ENCODE measurements around the gene SLC25A1.
"Not testable (repeated sequence)": the region's sequence is repeated elsewhere in the genome, so short reads cannot be mapped to it uniquely, and the experiment has no call there.

SLC25A1 gene

DNA sequence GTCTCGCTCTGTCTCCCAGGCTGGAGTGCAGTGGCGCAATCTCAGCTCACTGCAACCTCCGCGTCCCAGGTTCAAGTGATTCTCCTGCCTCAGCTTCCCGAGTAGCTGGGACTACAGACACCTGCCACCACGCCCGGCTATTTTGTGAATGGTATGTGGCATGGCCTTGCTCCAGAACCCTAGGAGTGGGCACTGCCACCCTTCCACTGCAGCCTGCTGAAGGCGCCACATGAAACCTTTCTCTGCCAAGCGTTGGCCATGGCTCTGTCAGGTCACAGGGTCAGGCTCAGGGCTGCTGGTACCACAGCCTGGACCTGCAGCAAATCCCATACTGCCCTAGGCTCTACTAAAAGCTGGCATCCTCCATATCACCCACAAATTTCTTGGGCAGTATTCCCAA, 22.4 kb downstream of the SLC25A1 start:
- DNase-seq = not testable (repeated sequence)

DNA sequence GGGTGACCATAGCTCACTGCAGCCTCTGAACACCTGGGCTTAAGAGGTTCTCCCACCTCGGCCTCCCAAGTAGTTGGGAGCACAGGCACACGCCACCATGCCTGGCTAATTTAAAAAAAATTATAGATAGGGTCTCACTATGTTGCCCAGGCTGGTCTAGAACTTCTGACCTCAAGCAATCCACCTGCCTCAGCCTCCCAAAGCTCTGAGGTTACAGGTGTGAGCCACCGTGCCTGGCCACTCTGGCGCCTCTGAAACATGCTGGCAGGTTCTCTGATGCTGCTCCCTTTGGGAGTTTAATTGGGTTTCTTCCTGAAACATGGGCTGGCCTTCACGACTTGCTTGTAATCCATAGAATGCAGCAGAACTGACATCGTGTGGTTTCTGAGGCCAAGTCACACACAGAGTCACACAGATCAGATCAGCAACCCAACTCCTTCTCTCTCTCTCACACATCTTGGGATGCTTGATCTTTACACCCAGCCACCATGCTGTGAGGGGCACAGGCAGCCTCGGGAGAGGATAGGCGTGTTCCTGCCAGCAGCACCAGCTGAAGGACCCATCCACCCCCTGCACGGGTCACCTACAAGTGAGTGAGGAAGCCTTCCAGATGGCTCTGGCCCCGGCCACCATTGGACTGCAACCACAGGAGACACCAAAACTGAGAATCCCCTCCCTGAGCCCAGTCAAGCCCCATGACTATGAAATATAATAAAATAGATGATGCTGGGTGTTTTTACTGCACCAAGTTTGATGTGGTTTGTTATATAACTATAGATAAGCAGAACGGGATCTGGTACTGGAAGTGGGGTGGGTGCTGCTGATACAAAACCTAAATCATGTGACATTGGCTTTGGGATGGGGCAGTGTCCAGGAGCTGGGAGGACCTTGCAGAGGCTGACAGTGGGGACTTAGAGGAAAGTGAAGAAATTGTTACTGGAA, 25.3 kb downstream of the SLC25A1 start:
- DNase-seq = no peak

DNA sequence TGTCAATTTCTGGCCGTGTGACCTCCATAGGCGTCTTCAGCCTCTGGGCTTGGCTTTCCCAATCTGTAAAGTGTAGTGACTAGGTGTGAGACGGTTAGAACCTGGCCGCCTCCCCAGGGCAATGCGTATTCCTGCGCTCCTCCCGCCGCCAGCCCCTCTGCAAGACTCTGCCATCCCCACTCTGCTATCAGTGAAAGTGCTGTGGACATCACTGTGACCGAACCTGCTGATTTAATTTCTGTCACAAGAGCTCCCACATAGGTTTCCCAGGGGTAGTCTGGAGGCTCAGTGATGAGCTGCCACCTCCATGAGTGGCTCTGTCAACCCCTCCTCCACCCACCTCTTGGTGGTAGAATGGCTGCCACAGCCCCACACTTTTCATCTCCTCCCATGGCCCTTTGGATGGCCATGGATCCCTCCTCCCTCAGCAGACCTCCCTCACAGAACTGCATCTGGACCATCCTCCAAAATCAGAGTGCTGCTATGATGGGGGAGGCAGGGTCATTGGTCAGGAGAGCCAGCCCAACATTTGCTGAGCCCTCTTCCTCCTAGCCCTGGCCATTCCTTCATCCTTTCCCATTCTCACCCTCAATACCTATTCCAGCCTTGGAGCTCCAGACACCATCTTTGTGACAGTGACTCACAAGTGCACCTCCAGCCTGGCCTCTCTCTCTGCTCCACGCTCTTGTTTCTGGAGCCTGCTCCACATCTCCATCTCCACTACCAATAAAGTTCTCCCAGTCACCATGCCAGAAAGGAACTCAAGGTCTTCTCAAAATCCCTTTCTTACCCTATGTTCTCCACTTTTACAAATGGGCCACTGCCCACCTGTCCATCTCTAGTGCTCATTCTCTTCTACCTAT, 27.0 kb downstream of the SLC25A1 start:
- DNase-seq = no peak

DNA sequence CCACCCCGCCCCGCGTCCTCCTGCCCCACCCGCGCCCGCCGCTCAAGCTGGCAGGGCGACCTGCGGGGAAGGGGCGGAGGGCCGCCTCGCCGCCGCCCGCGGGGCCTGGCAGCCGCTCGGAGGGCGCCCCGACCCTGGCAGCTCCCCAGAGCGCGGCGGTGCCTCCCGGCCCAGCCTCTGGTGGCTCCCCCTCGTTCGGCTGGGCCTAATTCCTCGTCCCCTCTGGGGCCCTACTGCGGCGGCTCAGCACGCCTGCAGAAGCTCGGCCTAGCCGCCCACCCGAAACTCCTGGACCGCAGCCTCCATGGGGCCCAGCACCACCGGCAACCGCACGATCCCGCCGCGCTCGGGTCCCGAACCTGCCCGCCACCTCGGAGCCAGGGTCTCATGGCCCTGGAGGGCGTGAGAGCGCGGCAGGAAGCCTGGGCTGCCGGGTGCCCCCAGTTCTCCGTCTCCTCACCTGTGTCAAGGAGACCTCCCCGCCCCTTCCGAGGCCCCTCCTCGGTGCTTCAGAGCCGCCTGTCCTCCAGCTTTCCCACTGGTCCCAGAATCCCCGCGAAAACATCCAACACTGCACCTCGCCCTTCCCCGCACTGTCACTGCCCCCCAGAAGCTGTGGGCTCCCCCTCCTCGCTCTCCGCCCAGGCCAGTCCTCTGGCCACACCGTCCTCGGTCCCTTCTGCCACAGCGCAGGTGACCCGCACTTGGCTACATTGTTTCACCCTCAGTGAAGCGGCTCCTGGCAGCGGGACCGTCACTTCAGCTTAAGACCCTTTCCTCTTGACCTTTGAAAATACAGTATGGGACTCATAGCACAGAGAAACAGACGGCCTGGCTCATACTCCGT, 27.8 kb downstream of the SLC25A1 start:
- DNase-seq = no peak

DNA sequence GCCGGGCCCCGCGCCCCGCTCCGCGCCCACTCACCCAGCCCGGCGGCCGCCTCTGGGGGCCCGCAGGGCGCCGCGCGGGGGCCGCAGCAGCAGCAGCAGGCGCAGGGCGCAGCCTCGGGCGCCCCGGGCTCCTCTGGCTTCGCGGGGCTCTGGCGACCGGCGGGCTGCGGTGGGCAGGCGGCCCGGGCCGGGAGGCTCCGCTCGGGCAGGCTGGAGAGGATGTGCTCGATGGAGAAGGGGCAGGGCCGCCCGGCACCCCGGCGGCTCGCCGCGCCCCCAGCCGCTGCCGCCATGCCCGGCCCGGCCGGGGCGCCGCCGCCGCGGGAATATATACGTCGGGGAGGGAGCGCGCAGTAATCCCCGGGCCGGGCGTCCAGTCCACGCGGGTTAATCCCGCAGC, 28.5 kb downstream of the SLC25A1 start, which contains the start of gene GSC2:
Gene GSC2 (minus strand): TSS at position 302 of the 400 bp plus-strand sequence. CDS start 9 bp downstream, at position 293.
- no peak for DNase-seq

DNA sequence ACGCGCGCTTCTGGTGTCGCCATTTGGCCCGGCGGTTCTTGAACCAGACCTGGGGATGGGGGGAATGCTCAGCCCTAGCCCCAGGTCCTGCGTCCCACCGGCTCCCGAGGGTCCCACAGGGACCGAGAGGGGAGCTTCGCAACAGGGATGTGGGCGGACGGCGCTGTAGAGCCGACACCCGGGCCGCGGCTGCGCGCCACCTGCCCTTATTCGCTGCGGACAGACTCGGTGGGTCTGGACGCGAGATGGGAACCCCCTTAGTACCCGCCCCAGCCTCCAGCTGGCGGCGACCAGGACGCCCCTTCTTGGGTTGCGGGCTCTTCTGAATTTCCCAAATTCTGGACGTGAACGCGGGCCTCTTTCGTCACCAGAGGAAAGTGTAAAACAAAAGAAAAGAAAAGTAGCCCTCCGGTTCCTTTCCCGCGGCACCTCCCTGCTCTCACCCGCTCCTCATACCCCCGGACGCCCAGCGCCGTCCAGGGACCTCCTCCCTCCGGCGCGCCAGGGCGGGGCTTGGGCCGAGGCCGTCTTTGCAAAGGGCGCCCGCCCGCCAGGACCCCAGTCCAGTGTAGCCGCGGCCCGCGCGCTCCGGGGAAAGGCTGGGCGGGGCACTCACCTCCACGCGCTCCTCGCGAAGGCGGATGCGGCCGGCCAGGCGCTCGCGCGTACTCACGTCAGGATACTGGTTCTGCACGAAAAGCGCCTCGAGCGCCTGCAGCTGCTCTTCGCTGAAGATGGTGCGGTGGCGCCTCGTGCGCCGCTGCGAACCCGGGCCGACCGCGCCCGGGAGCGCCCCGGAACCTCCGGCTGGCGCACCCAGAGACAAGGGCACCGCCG, 29.3 kb downstream of the SLC25A1 start:
- DNase-seq = peak; percentile 59

DNA sequence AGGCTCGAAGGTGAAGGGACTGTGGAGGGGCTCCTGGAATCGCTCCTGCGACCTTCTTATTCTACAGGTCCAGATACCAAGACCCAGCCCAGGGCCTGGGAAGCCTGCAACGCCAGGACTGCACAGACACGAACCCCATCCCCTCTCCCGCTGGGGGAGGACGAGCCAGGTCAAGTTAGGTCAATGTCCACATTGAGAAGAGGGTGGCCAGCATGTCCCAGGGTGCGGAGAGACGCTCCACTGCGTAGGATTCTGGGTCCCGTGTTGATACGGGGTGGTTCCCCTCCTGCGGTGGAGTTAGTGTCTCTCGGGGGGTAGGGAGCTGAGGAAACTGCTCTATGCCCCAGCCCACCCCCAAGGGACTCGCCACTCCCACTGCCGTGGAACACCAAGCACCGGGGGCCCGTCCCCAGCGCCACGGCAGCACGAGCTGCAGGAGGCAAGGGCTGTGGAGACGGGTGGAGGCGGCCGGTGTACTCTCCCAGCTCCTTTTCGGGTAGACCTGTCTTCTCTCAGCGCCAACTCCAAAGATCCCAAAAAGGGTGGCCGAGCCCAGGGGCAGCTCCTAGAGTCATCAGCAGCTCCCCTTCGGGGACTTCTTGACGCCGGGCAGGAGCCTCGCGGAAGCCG, 30.0 kb downstream of the SLC25A1 start:
- DNase-seq = no peak

DNA sequence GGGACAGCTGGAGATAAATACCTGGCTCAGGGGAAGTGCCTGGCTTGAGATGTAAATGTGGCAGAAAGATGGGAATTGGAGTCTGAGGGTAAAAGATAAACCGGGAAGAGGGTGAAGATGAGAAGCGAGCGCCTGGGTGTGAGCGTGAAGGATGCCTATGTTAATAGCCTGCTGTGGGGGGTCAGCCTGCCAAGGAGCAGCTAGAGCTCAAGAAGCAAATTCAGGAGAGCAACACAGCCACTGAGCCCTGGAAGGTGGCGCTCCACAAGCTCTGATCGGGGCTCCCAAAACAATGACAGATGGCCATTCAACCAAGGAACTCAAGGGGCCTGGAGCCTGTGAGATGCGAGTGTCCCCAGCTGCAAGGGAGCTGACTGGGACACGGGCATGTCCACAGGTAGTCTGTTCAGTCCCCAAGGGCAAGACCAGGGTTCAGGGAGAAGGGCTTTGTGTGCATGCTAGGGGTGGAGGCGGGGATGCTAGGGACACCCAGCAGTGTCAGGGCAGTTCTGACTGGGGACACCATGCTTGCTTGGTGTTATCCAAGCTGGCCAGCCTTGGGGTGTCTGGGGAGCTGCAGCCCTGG, 31.2 kb downstream of the SLC25A1 start:
- no peak for DNase-seq

DNA sequence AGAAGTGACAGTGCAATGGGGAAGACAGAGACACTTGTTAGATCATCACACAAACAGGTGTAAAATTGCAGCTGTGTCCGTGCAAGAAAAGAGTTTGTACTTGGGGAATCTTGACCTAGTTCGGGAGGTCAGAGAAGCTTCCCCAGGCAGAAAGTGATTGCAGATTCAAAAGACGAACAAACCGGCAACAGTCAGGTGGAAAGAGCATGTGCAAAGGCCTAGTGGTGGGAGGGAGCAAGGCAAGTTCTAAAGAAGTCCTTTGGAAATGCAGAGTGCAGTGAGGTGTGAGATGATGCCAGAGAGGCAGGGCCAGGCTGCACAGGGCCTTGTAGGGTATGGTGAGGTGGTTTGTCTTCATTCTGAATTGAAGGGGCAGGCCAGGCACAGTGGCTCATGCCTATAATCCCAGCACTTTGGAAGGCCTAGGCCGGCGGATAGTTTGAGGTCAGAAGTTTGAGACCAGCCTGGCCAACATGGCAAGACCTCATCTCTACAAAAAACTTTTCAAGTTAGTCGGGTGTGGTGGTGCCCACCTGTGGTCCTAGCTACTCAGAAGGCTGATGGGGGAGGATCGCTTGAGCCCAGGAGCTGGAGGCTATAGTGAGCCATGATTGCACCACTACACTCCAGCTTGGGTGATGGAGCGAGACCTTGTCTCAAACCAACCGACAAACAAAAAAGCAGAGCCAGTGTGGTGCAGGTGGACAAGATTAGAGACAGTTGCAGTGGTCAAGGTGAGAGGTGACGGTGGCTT, 32.1 kb downstream of the SLC25A1 start:
- no peak for DNase-seq

DNA sequence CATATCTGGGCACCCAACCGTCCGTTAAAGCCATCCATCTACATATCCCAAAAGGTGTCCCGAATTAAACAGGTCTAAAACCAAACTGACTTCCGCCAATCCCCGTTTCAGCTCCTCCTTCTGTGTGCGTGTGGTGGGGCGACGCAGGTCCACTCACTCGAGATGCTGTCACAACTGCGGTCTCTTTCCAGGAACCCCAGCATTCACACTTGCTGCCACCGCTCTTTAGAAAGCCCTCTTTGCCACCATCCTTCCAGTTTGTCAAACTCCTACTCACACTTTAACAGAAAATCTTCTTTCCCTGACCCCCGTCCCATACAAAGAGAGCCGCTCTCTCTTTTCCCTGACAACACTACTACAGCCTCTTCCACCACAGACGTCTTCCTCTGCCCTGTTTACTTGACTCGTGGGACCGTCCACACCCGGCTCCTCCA, 34.6 kb downstream of the SLC25A1 start:
- DNase-seq = peak; percentile 42

DNA sequence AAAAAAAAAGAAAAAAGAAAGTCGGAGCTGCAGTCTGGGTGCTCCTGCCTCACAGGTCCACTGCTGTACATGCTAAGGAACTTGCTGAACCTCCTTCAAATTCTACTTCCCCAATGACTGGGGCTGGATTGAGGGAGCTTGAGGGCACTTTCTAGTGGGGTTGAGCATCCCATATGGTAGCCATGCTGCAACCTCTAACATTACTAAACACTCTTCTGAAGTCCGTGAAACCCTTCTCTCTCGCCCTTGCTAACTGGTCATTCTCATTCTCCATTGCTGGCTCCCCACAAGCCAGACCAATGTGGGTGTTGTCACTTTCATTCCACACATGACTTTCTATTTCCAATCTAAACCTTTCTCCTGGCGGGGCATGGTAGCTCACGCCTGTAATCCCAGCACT, 35.3 kb downstream of the SLC25A1 start:
- DNase-seq = no peak

DNA sequence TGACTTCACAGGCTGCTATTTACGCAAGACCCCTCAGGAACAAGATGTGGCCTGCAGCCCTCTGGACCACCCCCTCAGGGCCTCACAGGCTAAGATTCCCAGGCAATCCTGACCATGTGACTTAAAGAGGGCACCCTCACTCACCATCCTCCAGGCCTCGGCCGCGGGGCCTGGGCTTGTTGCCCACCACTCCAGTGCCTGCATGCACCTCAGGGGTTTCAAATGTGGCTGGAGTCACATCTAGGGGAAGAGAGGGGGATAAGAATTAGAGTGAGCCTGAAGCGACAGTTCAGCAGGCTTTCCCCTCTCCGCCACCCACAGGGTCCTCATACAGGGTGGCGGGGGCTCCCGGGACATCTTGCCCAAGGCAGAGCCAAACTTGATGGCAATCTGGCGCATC, 36.1 kb downstream of the SLC25A1 start:
- no peak for DNase-seq

DNA sequence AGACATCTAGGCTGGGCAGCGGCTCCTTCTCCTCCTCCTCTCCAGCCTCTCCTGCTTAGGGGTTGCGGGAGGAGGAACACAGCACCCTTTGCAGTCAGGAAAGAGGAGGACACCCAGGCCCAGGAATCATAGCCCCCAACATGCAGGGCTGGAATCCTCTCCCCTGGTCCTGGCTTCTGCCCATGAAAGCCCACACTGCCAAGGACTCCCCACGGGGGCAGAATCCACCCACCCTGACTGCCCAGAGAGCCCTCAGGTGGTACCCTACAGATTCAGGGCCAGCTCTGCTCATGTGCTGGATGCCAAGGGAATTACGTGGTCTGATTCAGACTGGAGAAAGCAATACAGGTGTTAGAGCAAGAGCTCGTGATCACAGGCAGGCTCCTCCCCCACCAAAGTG, 38.6 kb downstream of the SLC25A1 start:
- DNase-seq = no peak

DNA sequence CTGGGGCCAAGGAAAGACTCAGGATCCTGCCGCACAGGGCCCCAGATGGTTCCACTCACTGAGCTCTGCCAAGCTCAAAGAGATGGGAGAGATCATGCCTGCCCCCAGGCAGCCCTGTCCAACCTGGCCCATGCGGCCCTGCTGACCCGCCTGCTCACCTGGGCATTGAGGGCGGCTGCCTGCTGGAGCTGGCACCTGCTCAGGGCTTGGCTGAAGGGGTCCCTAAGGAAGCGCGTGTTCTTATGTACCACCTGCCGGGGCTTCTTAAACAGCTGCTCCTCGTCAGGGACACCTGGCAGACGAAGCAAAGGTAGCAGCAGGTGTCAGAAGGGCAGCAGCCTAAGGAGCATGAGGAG, 39.6 kb downstream of the SLC25A1 start:
- no peak for DNase-seq

DNA sequence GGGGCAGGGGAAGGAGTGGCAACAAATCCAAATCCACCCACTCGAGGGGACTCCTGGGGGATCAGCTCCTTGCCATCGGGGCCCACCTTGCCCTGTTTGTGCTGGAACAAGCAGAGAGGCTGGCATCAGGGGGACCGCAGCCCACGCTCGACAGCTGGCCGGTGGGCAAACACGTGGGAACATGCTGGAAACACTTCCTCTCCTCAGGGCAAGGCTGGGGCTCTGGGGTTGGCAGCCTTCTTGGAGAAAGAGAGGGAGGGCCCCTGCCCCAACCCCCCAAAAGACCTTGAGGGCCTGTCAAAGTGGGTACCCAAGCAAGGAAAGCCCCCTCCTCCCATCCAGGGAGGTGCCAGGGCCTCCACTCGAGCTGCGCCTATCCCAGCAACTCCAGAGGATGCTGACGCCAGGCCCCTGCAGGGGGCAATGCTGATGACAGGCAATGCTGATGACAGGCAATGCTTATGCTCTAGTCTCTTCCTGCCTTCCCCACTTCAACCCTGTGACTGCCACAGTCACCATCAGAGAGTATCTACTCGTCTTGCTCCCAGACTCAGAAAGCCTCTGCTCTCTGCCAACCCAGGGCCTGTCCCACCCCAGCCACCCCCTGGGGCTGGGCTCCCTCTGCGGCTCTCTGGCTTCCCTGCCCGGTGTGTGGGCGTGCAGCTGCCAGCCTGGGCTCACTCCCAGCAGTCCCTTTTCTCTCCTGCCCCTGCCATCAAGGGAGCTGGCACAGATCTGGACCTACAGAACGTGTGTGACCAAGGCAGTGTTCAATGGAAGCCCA, 40.1 kb downstream of the SLC25A1 start:
- DNase-seq = no peak

DNA sequence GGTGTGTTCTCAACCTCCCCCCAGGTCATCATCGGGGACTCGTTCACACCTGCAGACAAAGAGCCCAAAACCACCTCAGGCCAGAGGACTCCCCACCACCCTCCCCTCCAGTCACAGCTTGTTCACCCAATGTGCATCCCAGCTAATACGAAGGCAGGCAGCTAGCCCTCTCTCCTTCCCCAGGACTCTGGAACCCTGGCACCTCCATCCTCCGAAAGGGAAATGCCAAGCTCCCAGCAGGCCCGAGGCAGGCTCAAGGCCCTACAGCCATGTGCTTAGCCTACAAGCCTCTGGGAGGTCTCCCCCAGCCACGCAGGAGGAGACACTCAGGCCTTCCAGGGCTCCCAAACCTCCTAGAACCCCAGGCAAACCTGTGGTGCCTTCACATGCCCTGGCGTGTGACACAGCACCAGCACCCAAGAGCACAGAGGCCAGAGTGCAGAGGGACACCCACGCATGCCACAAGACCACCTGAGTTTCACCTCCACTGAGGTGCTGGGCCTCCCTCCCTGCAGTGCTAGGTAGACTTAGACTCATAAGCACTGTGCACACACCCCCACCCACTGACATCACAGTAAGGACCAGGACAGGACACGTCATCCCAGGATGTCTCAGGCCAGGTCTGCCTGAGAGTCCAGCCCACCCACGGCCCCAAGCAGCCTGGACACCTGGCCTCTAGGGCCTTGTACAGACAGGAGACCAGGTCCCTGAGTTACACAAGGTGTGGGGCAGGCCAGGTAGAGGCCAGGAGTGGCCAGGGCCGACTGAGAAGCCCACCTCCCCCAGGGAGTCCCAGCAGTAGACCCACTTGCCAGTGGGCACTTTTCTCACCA, 40.9 kb downstream of the SLC25A1 start:
- no peak for DNase-seq

DNA sequence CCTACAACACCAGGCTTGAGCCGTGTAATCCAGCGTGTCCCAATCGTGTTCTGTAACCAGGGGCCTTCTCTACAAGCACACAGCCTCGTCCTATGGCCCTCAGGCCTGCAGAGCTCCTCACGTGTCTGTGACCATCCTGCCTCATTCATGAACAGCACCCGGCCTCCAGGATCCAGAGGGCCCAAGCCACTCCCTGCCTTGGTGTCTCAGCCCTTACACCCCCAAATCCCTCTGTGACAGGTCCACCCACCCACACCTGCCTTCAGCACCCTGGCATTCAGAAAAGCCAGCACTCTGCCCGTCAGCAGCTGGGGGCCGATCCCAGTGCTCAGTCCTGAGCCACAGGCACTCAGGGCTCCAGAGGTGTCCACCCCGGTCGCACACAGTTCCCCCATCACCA, 41.6 kb downstream of the SLC25A1 start:
- no peak for DNase-seq

DNA sequence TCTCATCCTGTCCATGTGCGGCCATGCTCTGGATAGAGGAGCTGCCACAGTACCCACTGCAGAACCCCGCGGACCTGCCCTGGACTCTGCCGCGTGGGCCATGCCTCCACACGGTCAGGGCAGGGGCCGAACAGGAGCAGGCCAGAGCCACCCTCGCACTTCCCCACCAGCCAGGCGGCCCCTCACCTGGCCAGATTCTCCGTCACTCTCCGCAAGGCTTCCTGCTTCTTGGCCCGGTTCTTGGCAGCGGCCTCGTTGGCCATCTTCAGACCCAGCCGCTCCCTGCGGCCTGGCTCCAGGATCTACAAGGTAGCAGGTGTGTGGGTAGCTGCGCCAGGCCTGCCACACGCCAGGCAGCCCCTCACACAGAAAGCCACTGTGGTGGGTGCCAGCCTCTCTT, 43.7 kb downstream of the SLC25A1 start:
- no peak for DNase-seq

Data from activated CD4-positive, alpha-beta T cell treated with anti-CD3 and anti-CD28 coated beads, Interleukin-10, Interleukin-2, amounts not matched to agents 100 ng/mL and 50 ng/mL, durations not matched to agents 16 hours and 8 hours (primary cell).